H1 (cell line): Measurements from ENCODE around the gene MBNL2. TPM values are rescaled to one million over a fixed set of nuclear protein-coding genes. Genes with fewer than 3 reads are reported as not detected.

ENCODE experiments used
- CTCF ChIA-PET: fragments of 300-600 bp; sonication (Branson Sonifier 250); formaldehyde crosslinking; loops from one replicate; lab custom pipeline; 2021; ENCODE audit not compliant: partially characterized antibody; lab: Charles Lee
- POLR2A ChIA-PET: fragments of 300-600 bp; sonication (Branson Sonifier 250); formaldehyde crosslinking; loops from one replicate; lab custom pipeline; 2021; ENCODE audit warnings: inconsistent platforms; ENCODE audit not compliant: partially characterized antibody; lab: Charles Lee
- DNase-seq, 2 experiments: peaks; one replicate each; pipeline versions ENCODE4 v3.0.0 to v3.0.0-alpha.2; 2010 to 2022; ENCODE audit warnings: low spot score in 2 of 2, low read depth in 1 of 2, mixed read lengths in 1 of 2
- FAIRE-seq: peaks from 2 replicates; lab custom pipeline; 2011; peaks lifted over from hg19 to GRCh38; lab: Jason Lieb, UNC
- H2AFZ ChIP-seq: 2 replicates; pipeline ENCODE4 v1.8.1; 2012; ENCODE audit warnings: low read length, inconsistent platforms
- H2AK5ac ChIP-seq: 2 replicates; pipeline ENCODE4 v1.6.1; 2013; ENCODE audit warnings: low read depth, low read length
- H2BK120ac ChIP-seq: replicated peaks from 2 replicates; pipeline ENCODE3; 2013; ENCODE audit warnings: low read depth, low read length, inconsistent platforms
- H2BK12ac ChIP-seq: 2 replicates; pipeline ENCODE4 v1.6.1; 2013; ENCODE audit warnings: low read depth, low read length
- H2BK15ac ChIP-seq: 2 replicates; pipeline ENCODE4 v1.6.1; 2013; ENCODE audit warnings: low read length
- H2BK20ac ChIP-seq: 2 replicates; pipeline ENCODE4 v1.6.1; 2013; ENCODE audit warnings: low read length
- H2BK5ac ChIP-seq: 2 replicates; pipeline ENCODE4 v1.6.1; 2013; ENCODE audit warnings: low read depth, low read length
- H3K14ac ChIP-seq: 2 replicates; pipeline ENCODE4 v1.6.1; 2013; ENCODE audit warnings: inconsistent platforms; ENCODE audit not compliant: insufficient read length
- H3K18ac ChIP-seq: 2 replicates; pipeline ENCODE4 v1.6.1; 2013; ENCODE audit warnings: low read length; ENCODE audit errors: extremely low read depth
- H3K23ac ChIP-seq: 2 replicates; pipeline ENCODE4 v1.6.1; 2013; ENCODE audit warnings: inconsistent platforms; ENCODE audit not compliant: insufficient read length
- H3K23me2 ChIP-seq: 2 replicates; pipeline ENCODE4 v1.6.1; 2013; ENCODE audit warnings: low read depth, low read length
- H3K27ac ChIP-seq: 2 replicates; pipeline ENCODE4 v1.6.1; 2011; ENCODE audit warnings: low read depth, low read length, inconsistent platforms
- H3K27me3 ChIP-seq, 4 experiments: replicated peaks in 1 of 4; 1 replicate in 1 of 4; 2 replicates in 3 of 4; pipeline versions ENCODE4 v1.6.1 to v1.8.1; 2011 to 2013; ENCODE audit warnings: low read length in 3 of 4, mild to moderate bottlenecking in 3 of 4, inconsistent platforms in 2 of 4, mixed read lengths in 2 of 4, moderate library complexity in 1 of 4; ENCODE audit not compliant: control insufficient read depth in 3 of 4, insufficient read depth in 3 of 4; ENCODE audit errors: extremely low read depth in 1 of 4
- H3K36me3 ChIP-seq, 4 experiments: 2 replicates each; pipeline versions ENCODE4 v1.6.1 to v1.8.1; 2011 to 2013; ENCODE audit warnings: mild to moderate bottlenecking in 4 of 4, low read length in 3 of 4, moderate library complexity in 2 of 4, control low read depth in 1 of 4, inconsistent platforms in 1 of 4; ENCODE audit not compliant: insufficient read depth in 4 of 4, control insufficient read depth in 2 of 4
- H3K4ac ChIP-seq: replicated peaks from 2 replicates; pipeline ENCODE3; 2013; ENCODE audit warnings: low read length, low read depth, mixed read lengths, inconsistent platforms; ENCODE audit not compliant: insufficient read length
- H3K4me1 ChIP-seq, 4 experiments: replicated peaks in 1 of 4; 1 replicate in 1 of 4; 2 replicates in 3 of 4; pipeline versions ENCODE4 v1.6.1 to v1.8.1; 2011 to 2013; ENCODE audit warnings: low read length in 3 of 4, inconsistent platforms in 2 of 4, mixed read lengths in 1 of 4; ENCODE audit not compliant: insufficient read depth in 4 of 4, control insufficient read depth in 3 of 4
- H3K4me2 ChIP-seq, 2 experiments: 2 replicates each; pipeline versions ENCODE4 v1.6.1 to v1.8.1; 2011 to 2013; ENCODE audit warnings: low read depth in 2 of 2, low read length in 2 of 2, control low read depth in 1 of 2, inconsistent platforms in 1 of 2, mild to moderate bottlenecking in 1 of 2; ENCODE audit not compliant: insufficient read depth in 1 of 2
- H3K4me3 ChIP-seq, 4 experiments: fragments of 200-600, 300-600 bp in 1 of 4; sonication (generic), shearing (Covaris generic), sonication (Bioruptor Twin) in 1 of 4; 2 replicates each; pipeline versions ENCODE4 v1.5.1 to v1.8.1; 2011 to 2016; ENCODE audit warnings: low read length in 4 of 4, low read depth in 3 of 4, control low read depth in 2 of 4, inconsistent platforms in 2 of 4, mild to moderate bottlenecking in 2 of 4, mixed read lengths in 1 of 4, moderate library complexity in 1 of 4; ENCODE audit not compliant: insufficient read depth in 2 of 4; ENCODE audit errors: extremely low read depth in 1 of 4
- H3K56ac ChIP-seq: replicated peaks from 2 replicates; pipeline ENCODE3; 2013; ENCODE audit warnings: low read depth, mild to moderate bottlenecking, mixed read lengths, low read length, inconsistent platforms; ENCODE audit not compliant: insufficient read length
- H3K79me1 ChIP-seq: 2 replicates; pipeline ENCODE4 v1.6.1; 2013; ENCODE audit warnings: low read depth, low read length, control low read depth
- H3K79me2 ChIP-seq, 2 experiments: 2 replicates each; pipeline versions ENCODE4 v1.6.1 to v1.8.1; 2012 to 2013; ENCODE audit warnings: low read length in 2 of 2, mild to moderate bottlenecking in 2 of 2, inconsistent platforms in 1 of 2; ENCODE audit not compliant: insufficient read depth in 2 of 2, control insufficient read depth in 1 of 2
- H3K9ac ChIP-seq, 4 experiments: replicated peaks in 1 of 4; 1 replicate in 1 of 4; 2 replicates in 3 of 4; pipeline versions ENCODE4 v1.6.1 to v1.8.1; 2011 to 2013; ENCODE audit warnings: low read depth in 3 of 4, low read length in 3 of 4, control low read depth in 2 of 4, mild to moderate bottlenecking in 2 of 4, moderate library complexity in 2 of 4, inconsistent platforms in 1 of 4; ENCODE audit errors: extremely low read depth in 1 of 4
- H3K9me3 ChIP-seq, 2 experiments: 2 replicates each; pipeline versions ENCODE4 v1.6.1 to v1.8.1; 2012 to 2013; ENCODE audit warnings: mild to moderate bottlenecking in 2 of 2, moderate library complexity in 2 of 2, control low read depth in 1 of 2, inconsistent platforms in 1 of 2, low read depth in 1 of 2, low read length in 1 of 2, mixed read lengths in 1 of 2; ENCODE audit not compliant: insufficient read depth in 2 of 2
- H4K20me1 ChIP-seq, 2 experiments: replicated peaks in 1 of 2; 2 replicates each; pipeline versions ENCODE3 to v1.8.1; 2011 to 2013; ENCODE audit warnings: inconsistent platforms in 2 of 2, low read length in 2 of 2, mild to moderate bottlenecking in 1 of 2; ENCODE audit not compliant: insufficient read depth in 2 of 2, control insufficient read depth in 1 of 2
- H4K5ac ChIP-seq: 2 replicates; pipeline ENCODE4 v1.6.1; 2013; ENCODE audit warnings: low read length, low read depth, mixed read lengths, inconsistent platforms; ENCODE audit not compliant: insufficient read length
- H4K8ac ChIP-seq: 2 replicates; pipeline ENCODE4 v1.8.0; 2013; ENCODE audit warnings: mild to moderate bottlenecking, moderate library complexity, low read length, inconsistent platforms; ENCODE audit not compliant: insufficient read depth; ENCODE audit errors: extremely low read depth
- H4K91ac ChIP-seq: replicated peaks from 2 replicates; pipeline ENCODE3; 2013; ENCODE audit warnings: low read length, mixed read lengths, inconsistent platforms; ENCODE audit not compliant: insufficient read length
- CBX8 ChIP-seq: fragments of 300-800, 300-1000 bp; sonication (generic); IDR thresholded peaks from 2 replicates; pipeline ENCODE4 v1.7.1; 2016; ENCODE audit warnings: low read depth, low read length, borderline replicate concordance
- CHD2 ChIP-seq: IDR thresholded peaks from 2 replicates; pipeline ENCODE4 v1.6.1; 2012; ENCODE audit warnings: low read length, improper control_type of control experiment
- CTBP2 ChIP-seq: IDR thresholded peaks from 2 replicates; pipeline ENCODE4 v1.7.0; 2011; ENCODE audit warnings: borderline replicate concordance, mild to moderate bottlenecking, moderate library complexity, mixed read lengths, low read length; ENCODE audit not compliant: insufficient read depth, insufficient read length
- EGR1 ChIP-seq: IDR thresholded peaks from 2 replicates; pipeline ENCODE4 v1.6.1; 2011; ENCODE audit warnings: low read depth, low read length, borderline replicate concordance
- JUN ChIP-seq: IDR thresholded peaks from 2 replicates; pipeline ENCODE4 v1.6.1; 2011; ENCODE audit warnings: low read depth, mild to moderate bottlenecking, improper control_type of control experiment, low read length
- NRF1 ChIP-seq: IDR thresholded peaks from 2 replicates; pipeline ENCODE4 v1.6.1; 2011; ENCODE audit warnings: mild to moderate bottlenecking, low read depth, low read length, improper control_type of control experiment
- RAD21 ChIP-seq, 2 experiments: IDR thresholded peaks in 1 of 2; conservative IDR thresholded peaks in 1 of 2; 2 replicates each; pipeline ENCODE4 v1.6.1; 2011; ENCODE audit warnings: low read depth in 2 of 2, low read length in 2 of 2, improper control_type of control experiment in 1 of 2, inconsistent platforms in 1 of 2, mild to moderate bottlenecking in 1 of 2, moderate library complexity in 1 of 2
- RFX5 ChIP-seq: IDR thresholded peaks from 2 replicates; pipeline ENCODE4 v1.6.1; 2011; ENCODE audit warnings: low read depth, low read length, improper control_type of control experiment, borderline replicate concordance
- RXRA ChIP-seq: IDR thresholded peaks from 2 replicates; pipeline ENCODE4 v1.6.1; 2011; ENCODE audit warnings: low read depth, mild to moderate bottlenecking, low read length, moderate library complexity; ENCODE audit not compliant: insufficient read depth
- SIN3A ChIP-seq, 2 experiments: IDR thresholded peaks in 1 of 2; conservative IDR thresholded peaks in 1 of 2; 2 replicates each; pipeline ENCODE4 v1.6.1; 2011 to 2012; ENCODE audit warnings: low read length in 2 of 2, improper control_type of control experiment in 1 of 2, low read depth in 1 of 2, mild to moderate bottlenecking in 1 of 2
- SIX5 ChIP-seq: IDR thresholded peaks from 2 replicates; pipeline ENCODE4 v1.6.1; 2011; ENCODE audit warnings: mild to moderate bottlenecking, low read depth, low read length
- SP4 ChIP-seq: IDR thresholded peaks from 2 replicates; pipeline ENCODE4 v1.6.1; 2012; ENCODE audit warnings: low read length, inconsistent platforms
- TAF1 ChIP-seq: IDR thresholded peaks from 2 replicates; pipeline ENCODE4 v1.6.1; 2011; ENCODE audit warnings: mild to moderate bottlenecking, low read depth, low read length
- YY1 ChIP-seq: IDR thresholded peaks from 2 replicates; pipeline ENCODE4 v1.6.1; 2011; ENCODE audit warnings: low read depth, mild to moderate bottlenecking, low read length
- WGBS, 2 experiments: shearing (Covaris generic) in 1 of 2; methylation state at CpG; one replicate each; pipeline versions ENCODE4 v1.1.6 to v1.1.7; 2013 to 2015; ENCODE audit warnings: low lambda C conversion rate in 2 of 2, mixed read lengths in 2 of 2, inconsistent platforms in 1 of 2, low coverage in 1 of 2, missing lambda C conversion rate in 1 of 2; ENCODE audit not compliant: insufficient replicate concordance in 2 of 2, insufficient coverage in 1 of 2, insufficient read length in 1 of 2; ENCODE audit errors: extremely low coverage in 1 of 2, missing lambda C conversion rate in 1 of 2; 5-methylcytosine and 5-hydroxymethylcytosine counted together
- polyA plus RNA-seq, 7 experiments: library from polyadenylated mRNA; depleted of rRNA in 3 of 7; stranded (reverse) in 5 of 7; unstranded in 2 of 7; fragments of >200 nt in 5 of 7; fragments of 200-250 nt in 2 of 7; gene quantifications; 1 replicate in 5 of 7; 2 replicates in 1 of 7; 4 replicates in 1 of 7; pipeline versions ENCODE4 v1.2.1 to v1.2.3, GENCODE V29; 2011 to 2013; ENCODE audit warnings: missing spikeins in 2 of 7, mixed read lengths in 2 of 7
- total RNA-seq: library from RNA; stranded (reverse); fragmentation: NEBNext Ultra II Directional; extraction: Animal tissue kit (Norgen Biotek cat#: 25700); gene quantifications from 2 replicates; pipeline ENCODE4 v1.2.1, GENCODE V29; 2021

Gene MBNL2
- total and polyA plus RNA-seq, 2 of the 8 experiments (the other 6 are each of a cell fraction or from before 2014, with no cell fraction given) = 1.0 to 2.6 TPM

GRCh38 chr13:97310809-97311436 lies 88.8 kb downstream of the MBNL2 start:
- ChIA-PET POLR2A (no interaction called here), CTCF (interaction anchor here (0.6 kb wide), 2 partner anchors 45 to 51 kb away, joined by 3 to 4 read pairs; no protein-coding TSS in a partner anchor)
- H3K14ac ChIP-seq = no peak overlapping the region
- no peak overlapping the region for H4K91ac ChIP-seq
- no peak overlapping the region for H3K27ac ChIP-seq
- H3K36me3 ChIP-seq = no peaks in the 10 kb centered on the region
- H2BK5ac ChIP-seq = no peak overlapping the region
- H3K9me3 ChIP-seq = no peaks in the 10 kb centered on the region
- no peak overlapping the region for H3K4me3 ChIP-seq
- H3K79me2 ChIP-seq = no peaks in the 10 kb centered on the region
- no peak for FAIRE-seq
- no peaks in the 10 kb centered on the region; the same call in 1 of the 2 replicates for H3K79me1 ChIP-seq
- no peak for DNase-seq
- no peak overlapping the region for H3K56ac ChIP-seq
- H4K5ac ChIP-seq = no peak overlapping the region
- no peaks in the 10 kb centered on the region for H3K27me3 ChIP-seq
- no peak overlapping the region for H2AFZ ChIP-seq
- no peak overlapping the region for H3K4ac ChIP-seq
- H4K20me1 ChIP-seq = no peaks in the 10 kb centered on the region
- no peak overlapping the region for H2AK5ac ChIP-seq
- no peak overlapping the region for H2BK15ac ChIP-seq
- H3K4me1 ChIP-seq = peaks cover 0 to 6% (median 1%) of the 10 kb centered on the region in 4 experiments; a peak in 3 of 7 replicates
- no peak overlapping the region for H3K4me2 ChIP-seq
- no peak overlapping the region for H4K8ac ChIP-seq
- no peak overlapping the region for H3K9ac ChIP-seq
- H3K23ac ChIP-seq = no peak overlapping the region
- no peak overlapping the region for H2BK20ac ChIP-seq
- no peak overlapping the region for H2BK120ac ChIP-seq
- H3K23me2 ChIP-seq = no peaks in the 10 kb centered on the region
- 96% methylated on average over 6 of the region's 6 CpGs; no CpG with 5 or more reads in 1 of the 2 experiments for WGBS, 2 experiments
- no peak overlapping the region for H2BK12ac ChIP-seq
- no peak overlapping the region for H3K18ac ChIP-seq
- TF ChIP-seq NRF1 (no peak), RXRA (no peak), SIN3A (conservative IDR thresholded peaks at IDR 0.05 in 1 of 2, IDR thresholded peaks at IDR 0.05 in 1 of 2; ENCODE audit: low read depth in 1 of 2, low read length in 2 of 2) (no peak), SIX5 (no peak), RFX5 (no peak), YY1 (no peak), CHD2 (no peak), EGR1 (no peak), TAF1 (no peak), CBX8 (no peak), JUN (no peak), CTBP2 (no peak), RAD21 (IDR thresholded peaks at IDR 0.05 in 1 of 2, conservative IDR thresholded peaks at IDR 0.05 in 1 of 2; ENCODE audit: low read depth in 2 of 2, low read length in 2 of 2) (no peak), SP4 (no peak)
